Activated CD8-positive, alpha-beta T cell treated with anti-CD3 and anti-CD28 coated beads for 36 hours (primary cell): ENCODE measurements around the gene PNKD. TPM values are rescaled to one million over a fixed set of nuclear protein-coding genes. Genes with fewer than 3 reads are reported as not detected.
A peak's percentile ranks its signal among the peaks of the same experiment; 100 is the strongest.

Experiments
- ATAC-seq: fragments of 200-7000 bp; cut with Tn5 transposase; one replicate; pipeline ENCODE4 v1.10.0; 2021; ENCODE audit warnings: mild to moderate bottlenecking, moderate library complexity
- CTCF ChIA-PET: fragments of 350-600 bp; sonication (Branson Sonifier 250); formaldehyde crosslinking; loops from one replicate; lab custom pipeline; 2021; ENCODE audit warnings: antibody characterized with exemption; lab: Charles Lee
- POLR2A ChIA-PET: fragments of 350-600 bp; sonication (Branson Sonifier 250); formaldehyde crosslinking; loops from one replicate; lab custom pipeline; 2021; ENCODE audit warnings: antibody characterized with exemption; lab: Charles Lee
- DNase-seq: peaks from one replicate; pipeline ENCODE4 v3.0.0-alpha.2; 2020
- H3K27ac Mint-ChIP-seq: one replicate; pipeline ENCODE4 v1.8.0; 2021; ENCODE audit warnings: mild to moderate bottlenecking, mixed read lengths
- H3K27me3 Mint-ChIP-seq: one replicate; pipeline ENCODE4 v1.8.0; 2021; ENCODE audit warnings: mixed read lengths
- H3K36me3 Mint-ChIP-seq: one replicate; pipeline ENCODE4 v1.8.0; 2021; ENCODE audit warnings: low read depth, mixed read lengths
- H3K4me1 Mint-ChIP-seq: one replicate; pipeline ENCODE4 v1.8.0; 2021; ENCODE audit warnings: low read depth, mixed read lengths
- H3K4me3 Mint-ChIP-seq: one replicate; pipeline ENCODE4 v1.8.0; 2021; ENCODE audit warnings: mild to moderate bottlenecking, moderate library complexity, mixed read lengths
- H3K9me3 Mint-ChIP-seq: one replicate; pipeline ENCODE4 v1.8.0; 2021; ENCODE audit warnings: mixed read lengths
- CTCF ChIP-seq: fragments of 200-600 bp; IDR thresholded peaks from one replicate; pipeline ENCODE4 v1.8.0; 2022; ENCODE audit warnings: antibody characterized with exemption, mild to moderate bottlenecking
- intact Hi-C: fragments of 100-400 bp; cut with micrococcal nuclease; formaldehyde crosslinking; loops from one replicate; pipeline ENCODE4 v1.10.0; 2022
- total RNA-seq, 2 experiments: library from RNA; stranded (reverse); gene quantifications; one replicate each; pipeline ENCODE4 v1.2.3, GENCODE V29; 2021

The PNKD gene
- total RNA-seq, 2 experiments from 2014 or later: 19.8 to 24.4 TPM

- intact Hi-C loops: no loop called here
- POLR2A ChIA-PET: interaction anchor here (1.4 kb wide), 1 partner anchor 91 kb away, joined by 3 read pairs; no protein-coding TSS in a partner anchor
Measured at GRCh38 chr2:218392459-218392858, 122.1 kb downstream of the PNKD start.

GRCh38 chr2:218392891-218393462 lies 122.7 kb downstream of the PNKD start:
- intact Hi-C loops: no loop called here
- TF ChIP-seq CTCF: no peak
- Mint-ChIP-seq H3K27ac (no peak overlapping the region), H3K36me3 (no peaks in the 10 kb centered on the region), H3K9me3 (no peaks in the 10 kb centered on the region), H3K4me3 (no peak overlapping the region), H3K27me3 (no peaks in the 10 kb centered on the region), H3K4me1 (peaks cover 30% of the 10 kb centered on the region)
- ATAC-seq (no peak), DNase-seq (no peak)
- ChIA-PET CTCF (interaction anchor here (0.6 to 3.8 kb wide), 6 partner anchors 8 to 414 kb away, joined by 3 to 16 read pairs (median 6); partner anchors contain the start of genes CATIP and TMBIM1), POLR2A (interaction anchor here (1.4 to 1.6 kb wide), 2 partner anchors 14 to 91 kb away, joined by 3 to 4 read pairs; no protein-coding TSS in a partner anchor)

More at GRCh38 chr2:218392459-218392858, 122.1 kb downstream of the PNKD start:
- Mint-ChIP-seq H3K27me3 (no peaks in the 10 kb centered on the region), H3K4me1 (peaks cover 28% of the 10 kb centered on the region), H3K9me3 (no peaks in the 10 kb centered on the region), H3K27ac (no peak overlapping the region), H3K4me3 (no peak overlapping the region), H3K36me3 (no peaks in the 10 kb centered on the region)
- no peak for TF ChIP-seq CTCF
- ATAC-seq (no peak), DNase-seq (no peak)
- CTCF ChIA-PET: interaction anchor here (1.3 to 3.8 kb wide), 4 partner anchors 8 to 100 kb away, joined by 3 to 16 read pairs (median 9); partner anchors contain the start of genes CATIP and TMBIM1

GRCh38 chr2:218393750-218394290 lies 123.5 kb downstream of the PNKD start:
- H3K27me3 Mint-ChIP-seq: no peaks in the 10 kb centered on the region
- no peak for ATAC-seq
- no peaks in the 10 kb centered on the region for H3K9me3 Mint-ChIP-seq
- TF ChIP-seq CTCF: no peak
- intact Hi-C loops: no loop called here
- H3K4me3 Mint-ChIP-seq: no peak overlapping the region
- ChIA-PET CTCF (interaction anchor here (0.6 to 3.8 kb wide), 5 partner anchors 9 to 413 kb away, joined by 3 to 16 read pairs (median 8); partner anchors contain the start of gene CATIP), POLR2A (interaction anchor here (0.8 to 1.6 kb wide), 2 partner anchors 13 to 118 kb away, joined by 3 to 4 read pairs; no protein-coding TSS in a partner anchor)
- no peaks in the 10 kb centered on the region for H3K36me3 Mint-ChIP-seq
- no peak overlapping the region for H3K27ac Mint-ChIP-seq
- DNase-seq: no peak
- peaks cover 30% of the 10 kb centered on the region for H3K4me1 Mint-ChIP-seq

GRCh38 chr2:218394298-218395089 lies 124.2 kb downstream of the PNKD start:
- POLR2A ChIA-PET: interaction anchor here (0.6 to 1.6 kb wide), 3 partner anchors 12 to 119 kb away, joined by 3 to 4 read pairs (median 3); no protein-coding TSS in a partner anchor
- DNase-seq (peak; percentile 25), ATAC-seq (no peak)
- CTCF ChIA-PET: interaction anchor here (0.8 to 3.8 kb wide), 7 partner anchors 10 to 124 kb away, joined by 3 to 16 read pairs (median 5); partner anchors contain the start of genes AAMP, CATIP and PNKD
- no peaks in the 10 kb centered on the region for H3K9me3 Mint-ChIP-seq
- H3K4me3 Mint-ChIP-seq: no peak overlapping the region
- H3K27ac Mint-ChIP-seq: peak overlapping the region; percentile 42
- no peak for TF ChIP-seq CTCF
- no peaks in the 10 kb centered on the region for H3K36me3 Mint-ChIP-seq
- no peaks in the 10 kb centered on the region for H3K27me3 Mint-ChIP-seq
- intact Hi-C loops: loop anchor here (5.0 kb wide), 2 partner anchors 107 to 177 kb away; partner anchors contain the start of gene ARPC2
- peaks cover 30% of the 10 kb centered on the region for H3K4me1 Mint-ChIP-seq
